PC-3 (cell line): ENCODE data around the gene CYP46A1.

Source experiments
- CTCF ChIP-seq: fragments of 300-600 bp; sonication (generic); conservative IDR thresholded peaks from 2 replicates; pipeline ENCODE4 v1.5.1; 2017; ENCODE audit warnings: antibody characterized with exemption, low read depth, mild to moderate bottlenecking, low read length
- EZH2phosphoT487 ChIP-seq: fragments of 300-600 bp; sonication (generic); IDR thresholded peaks from 2 replicates; pipeline ENCODE4 v1.6.1; 2018; ENCODE audit warnings: mild to moderate bottlenecking, antibody characterized with exemption, low read length, borderline replicate concordance

GRCh38 chr14:99733211-99733539 is 49.1 kb downstream of the CYP46A1 start:
- TF ChIP-seq CTCF: no peak
- TF ChIP-seq EZH2phosphoT487: no peak
